Measurements from ENCODE around the gene TNRC6B.
A peak's percentile ranks its signal among the peaks of the same experiment; 100 is the strongest.

TNRC6B gene

DNA sequence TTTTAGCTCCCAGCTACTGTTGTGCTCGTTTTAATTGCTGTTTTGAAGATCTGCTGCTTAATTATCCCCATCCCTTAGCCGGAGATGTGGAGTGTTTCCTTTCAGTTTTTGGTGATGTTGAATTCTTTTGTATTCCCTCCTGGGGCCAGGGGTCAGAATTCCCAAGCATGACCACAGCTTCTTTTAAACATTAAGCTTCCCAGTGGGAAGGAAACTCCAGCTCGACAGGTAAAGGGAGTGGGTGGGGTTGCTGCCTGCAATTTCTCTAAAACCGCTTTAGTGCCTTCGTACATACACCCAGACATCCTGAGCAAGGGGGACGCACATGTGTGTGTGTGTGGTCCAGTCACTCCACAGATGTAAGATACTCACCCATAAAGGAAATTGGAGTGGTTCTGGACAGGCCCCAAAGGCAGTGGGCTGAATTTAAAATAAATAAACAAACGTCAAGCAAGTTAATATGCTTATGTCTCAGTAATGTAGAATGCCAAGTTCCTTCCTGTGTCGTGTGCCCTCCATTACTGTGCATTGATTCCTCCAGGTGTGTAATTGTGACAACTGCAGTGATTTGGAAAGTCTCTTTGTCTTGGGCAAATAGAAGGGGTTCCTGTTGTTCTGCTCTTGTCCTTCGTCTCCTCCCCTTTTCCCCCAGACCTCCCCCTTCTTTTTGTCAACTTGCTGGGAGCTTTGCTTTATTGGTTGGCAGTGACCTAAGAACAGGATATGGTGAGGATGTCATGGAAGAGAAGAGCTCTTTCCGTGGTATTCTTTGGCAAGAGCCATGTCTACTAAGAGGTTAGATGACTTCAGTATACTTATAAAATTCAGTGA, 149.4 kb downstream of the TNRC6B start:
- no peak for DNase-seq (ENCODE audit: low read depth, low spot score)

DNA sequence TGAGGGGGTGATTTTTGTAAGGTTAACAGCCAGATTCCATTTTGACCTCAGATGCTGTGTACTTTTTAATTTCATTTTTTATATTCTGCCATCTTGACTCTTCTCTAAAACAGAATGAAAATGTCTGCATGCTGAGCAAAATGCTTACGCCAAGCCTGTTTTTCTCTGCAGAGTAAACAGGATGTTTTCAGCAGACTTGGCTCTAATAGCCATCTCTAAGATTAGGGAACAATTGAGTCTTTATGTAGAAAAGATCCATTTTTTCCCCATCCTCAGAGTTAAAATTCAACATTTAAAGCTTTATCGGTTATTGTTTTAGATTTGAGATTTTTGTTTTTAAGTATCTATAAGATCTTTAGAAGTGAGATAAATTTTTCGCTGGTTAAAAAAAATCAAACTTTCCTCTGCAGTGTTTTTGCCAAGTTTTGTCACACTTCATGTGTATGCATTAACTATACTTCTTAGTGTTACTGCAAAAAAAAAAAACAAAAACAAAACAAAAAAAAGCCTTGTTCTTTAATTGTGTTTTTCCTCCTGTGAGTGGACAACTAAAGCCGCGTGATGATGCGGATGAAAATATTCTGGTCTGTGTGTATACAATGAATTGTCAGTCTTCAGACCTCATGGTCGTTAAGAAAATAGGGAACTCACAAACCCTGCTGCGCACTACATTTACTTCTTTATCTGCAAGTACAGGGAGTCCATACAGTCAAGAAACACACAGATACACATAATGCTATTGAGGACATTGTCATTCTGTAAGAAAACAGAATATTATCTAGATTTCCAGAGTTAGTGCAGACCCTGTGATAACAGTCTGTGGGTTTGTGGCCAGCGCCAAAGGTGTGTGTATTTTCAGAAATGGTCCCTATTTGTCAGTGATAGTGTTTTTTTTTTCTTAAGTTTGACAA, 151.1 kb downstream of the TNRC6B start:
- no peak for DNase-seq (ENCODE audit: low read depth, low spot score)

DNA sequence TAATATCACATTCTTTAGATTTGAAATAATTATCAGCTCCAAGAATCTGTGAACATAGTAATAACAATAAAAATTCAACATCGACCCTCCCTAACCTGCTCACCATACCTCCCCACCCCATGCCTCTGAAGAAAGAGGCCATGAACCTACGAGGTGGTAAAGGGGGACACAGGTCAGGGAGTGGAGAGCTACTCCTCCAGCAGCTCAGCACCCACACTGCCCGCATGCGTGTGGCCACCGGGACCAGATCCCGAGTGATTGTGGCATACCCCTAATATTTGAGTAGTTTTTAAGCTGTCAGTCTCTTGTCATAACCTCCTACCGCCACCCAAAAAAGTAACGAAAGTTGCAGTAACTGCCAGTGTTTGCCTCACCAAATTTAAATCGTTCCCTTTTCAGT, 151.7 kb downstream of the TNRC6B start:
- DNase-seq (ENCODE audit: low read depth, low spot score), result no peak

DNA sequence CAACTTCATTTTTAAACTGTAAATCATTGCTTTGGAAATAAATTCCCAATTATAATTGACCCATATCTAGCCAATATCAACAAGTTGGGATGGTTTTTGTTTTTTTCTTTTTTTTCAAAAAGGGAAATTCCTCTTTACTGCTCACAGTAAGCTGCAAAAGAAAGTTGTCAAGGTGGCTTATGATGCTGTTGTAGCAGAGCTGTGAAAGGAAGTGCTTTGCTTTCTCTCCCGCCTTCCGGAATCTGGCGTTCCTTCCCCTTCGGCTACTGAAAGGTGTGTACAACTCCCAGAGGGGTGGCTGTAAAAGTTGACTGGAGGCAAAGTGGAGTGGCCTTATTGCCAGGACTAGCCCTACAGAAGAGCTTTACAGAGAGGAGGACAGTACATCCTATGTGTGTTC, 152.4 kb downstream of the TNRC6B start:
- no peak for DNase-seq (ENCODE audit: low read depth, low spot score)

DNA sequence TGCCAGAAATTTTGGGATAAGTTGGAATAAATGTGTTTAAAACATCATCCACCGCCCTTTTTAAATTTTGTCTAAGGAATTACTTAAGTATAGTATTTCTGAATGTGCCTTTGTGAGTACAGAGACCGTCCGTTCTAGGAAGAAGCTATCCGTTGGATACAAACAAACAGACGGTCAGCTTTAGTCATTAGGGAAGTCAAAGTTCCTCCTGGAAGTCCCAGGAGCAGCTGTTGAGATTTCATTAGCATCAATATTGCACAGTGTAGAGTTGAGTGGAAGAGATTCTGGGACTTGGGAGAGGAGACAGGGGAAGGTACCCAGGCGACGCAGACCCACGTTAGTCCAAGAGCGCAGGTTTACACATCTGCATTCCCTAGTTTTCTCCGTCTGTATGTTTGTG, 152.9 kb downstream of the TNRC6B start:
- no peak for DNase-seq (ENCODE audit: low read depth, low spot score)

DNA sequence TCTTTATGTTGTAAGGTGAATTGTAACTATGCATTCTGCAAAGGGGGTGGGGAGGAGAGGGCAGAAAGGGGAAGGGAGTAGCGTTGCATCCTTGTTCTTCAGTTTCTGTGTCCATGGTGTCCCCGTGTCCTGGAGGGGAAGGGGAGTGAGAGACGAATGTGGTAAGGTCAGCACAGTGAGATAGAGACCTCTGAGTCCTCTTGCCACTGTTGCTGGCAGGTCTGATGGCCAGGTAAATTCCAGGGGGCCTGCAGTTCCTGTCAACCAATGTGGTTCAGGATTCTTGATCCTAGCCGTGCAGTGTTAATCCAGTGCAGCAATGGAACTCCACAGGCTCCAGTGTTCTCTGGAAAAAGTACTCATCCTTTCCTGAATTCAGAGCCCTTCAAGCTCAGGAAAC, 154.0 kb downstream of the TNRC6B start:
- no peak for DNase-seq (ENCODE audit: low read depth, low spot score)

DNA sequence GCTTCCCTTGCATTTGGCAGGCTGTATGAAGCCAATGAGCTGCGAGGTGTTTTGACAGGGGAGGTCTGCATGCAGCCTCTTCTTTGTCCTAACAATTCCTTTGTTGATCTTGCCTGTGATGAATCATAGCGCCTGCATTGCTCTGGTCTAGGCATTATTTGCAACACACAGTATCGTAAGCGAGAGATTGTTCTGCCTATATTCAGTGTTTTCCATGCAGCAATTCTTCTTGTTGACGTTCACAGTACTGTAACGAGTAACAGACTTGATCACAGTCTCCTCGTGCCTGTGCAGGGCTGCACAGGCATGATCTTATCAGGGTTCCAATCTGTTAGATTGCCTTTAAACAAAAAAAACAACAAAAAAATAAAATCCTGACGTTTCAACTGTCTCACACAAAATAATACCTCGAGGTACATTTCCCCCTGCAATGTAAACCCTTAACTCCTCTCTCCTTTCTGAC, 154.6 kb downstream of the TNRC6B start:
- DNase-seq (ENCODE audit: low read depth, low spot score), result peak; percentile 49

DNA sequence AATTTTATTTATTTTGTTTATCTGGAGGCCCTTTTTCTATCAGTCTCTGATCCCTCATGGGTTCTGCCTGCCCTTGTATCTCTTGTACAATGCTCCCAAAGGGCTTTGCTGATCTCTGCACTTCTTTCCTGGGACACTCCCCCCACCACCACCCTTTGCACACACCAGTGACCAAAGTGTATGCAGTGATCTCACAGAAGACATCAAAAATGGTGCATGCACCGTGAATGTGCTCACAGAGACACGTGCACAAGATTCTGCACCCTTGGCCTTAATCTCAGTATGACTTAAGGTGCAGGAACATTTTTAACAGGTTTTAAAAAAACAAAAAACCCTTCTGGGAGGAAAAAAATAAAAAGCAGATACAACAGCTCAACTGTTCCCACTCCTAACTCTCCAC, 156.3 kb downstream of the TNRC6B start:
- no peak for DNase-seq (ENCODE audit: low read depth, low spot score)

DNA sequence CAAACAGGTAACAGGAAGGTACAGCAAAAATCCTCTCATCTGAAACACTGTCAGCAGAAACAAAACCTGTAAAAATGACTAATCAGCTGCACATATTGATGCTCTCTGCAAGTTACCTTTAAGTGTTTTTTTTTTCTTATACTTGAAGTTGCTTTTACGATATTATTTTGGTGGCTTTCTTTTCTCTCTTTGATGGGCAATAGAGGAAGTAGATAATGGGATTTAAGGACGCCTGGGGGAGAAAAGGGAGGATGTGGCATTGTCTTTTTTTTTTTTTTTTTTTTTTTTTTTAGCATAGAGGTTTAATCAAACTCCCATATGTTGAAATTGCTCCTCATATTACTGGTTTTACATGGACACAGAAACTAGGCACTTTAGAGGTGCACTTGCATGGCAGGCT, 157.2 kb downstream of the TNRC6B start:
- DNase-seq (ENCODE audit: low read depth, low spot score), result no peak

DNA sequence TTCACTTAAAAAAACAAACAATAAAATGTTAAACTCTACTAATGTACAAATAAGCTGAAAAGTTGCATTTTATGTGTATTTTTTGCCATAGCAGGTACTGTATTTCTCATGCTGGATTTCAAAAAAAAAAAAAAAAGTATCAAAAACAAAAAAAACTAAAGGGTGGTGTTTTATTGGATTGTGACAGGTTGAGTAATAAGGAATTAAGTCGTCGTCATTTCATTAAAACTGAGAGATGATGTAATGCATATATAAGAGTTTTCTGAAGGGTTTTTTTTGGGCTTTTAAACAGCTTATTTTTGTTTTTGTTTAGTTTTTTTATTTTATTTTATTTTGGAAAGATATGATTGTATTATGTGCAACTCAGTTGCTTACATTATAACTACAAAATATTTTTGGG, 157.6 kb downstream of the TNRC6B start:
- no peak for DNase-seq (ENCODE audit: low read depth, low spot score)

DNA sequence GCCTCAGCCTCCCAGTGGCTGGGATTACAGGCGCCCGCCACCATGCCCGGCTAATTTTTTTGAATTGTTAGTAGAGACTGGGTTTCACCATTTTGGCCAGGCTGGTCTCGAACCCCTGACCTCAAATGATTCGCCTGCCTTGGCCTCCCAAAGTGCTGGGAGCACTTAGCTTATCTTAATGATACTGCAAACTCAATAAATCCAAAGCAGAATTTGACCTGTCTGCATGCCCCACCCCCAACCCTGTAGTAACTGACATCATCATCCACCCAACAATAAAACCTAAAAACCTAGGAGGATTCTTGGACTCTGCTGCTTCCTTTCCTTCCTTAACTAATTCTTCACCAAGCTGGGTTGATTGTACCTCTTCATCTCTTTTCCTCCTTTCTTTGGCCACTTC, 162.3 kb downstream of the TNRC6B start:
- DNase-seq (ENCODE audit: low read depth, low spot score), result no peak

DNA sequence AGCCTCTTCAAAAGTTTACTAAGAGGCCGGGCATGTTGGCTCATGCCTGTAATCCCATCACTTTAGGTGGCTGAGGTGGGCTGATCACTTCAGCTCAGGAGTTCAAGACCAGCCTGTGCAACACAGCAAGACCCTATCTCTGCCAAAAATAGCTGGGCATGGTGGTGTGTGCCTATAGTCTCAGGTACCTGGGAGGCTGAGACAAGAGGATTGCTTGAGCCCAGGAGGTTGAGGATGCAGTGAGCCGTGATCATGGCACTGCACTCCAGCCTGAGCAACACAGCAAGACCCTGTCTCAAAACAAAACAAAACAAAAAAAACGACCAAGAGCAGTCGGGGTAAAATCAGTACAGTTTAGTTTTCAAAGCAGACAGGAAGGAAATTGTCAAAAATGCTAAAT, 163.9 kb downstream of the TNRC6B start:
- DNase-seq (ENCODE audit: low read depth, low spot score), result no peak

DNA sequence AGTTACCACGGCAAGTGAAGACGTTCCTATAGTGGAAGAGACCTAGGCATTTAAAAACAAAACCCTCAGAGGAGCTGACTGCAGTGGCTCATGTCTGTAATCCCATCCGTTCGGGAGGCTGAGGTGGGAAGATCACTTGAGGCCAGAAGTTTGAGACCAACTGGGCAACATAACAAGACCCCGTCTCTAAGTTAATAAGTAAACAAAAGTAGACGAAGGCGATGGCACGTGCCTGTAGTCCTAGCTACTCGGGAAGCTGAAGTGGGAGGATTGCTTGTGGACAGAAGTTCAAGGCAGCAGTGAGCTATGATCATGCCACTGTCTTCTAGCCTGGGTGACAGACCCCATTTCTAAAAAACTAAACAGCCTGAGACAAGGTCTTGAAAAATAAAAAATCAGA, 164.8 kb downstream of the TNRC6B start:
- DNase-seq (ENCODE audit: low read depth, low spot score), result no peak

DNA sequence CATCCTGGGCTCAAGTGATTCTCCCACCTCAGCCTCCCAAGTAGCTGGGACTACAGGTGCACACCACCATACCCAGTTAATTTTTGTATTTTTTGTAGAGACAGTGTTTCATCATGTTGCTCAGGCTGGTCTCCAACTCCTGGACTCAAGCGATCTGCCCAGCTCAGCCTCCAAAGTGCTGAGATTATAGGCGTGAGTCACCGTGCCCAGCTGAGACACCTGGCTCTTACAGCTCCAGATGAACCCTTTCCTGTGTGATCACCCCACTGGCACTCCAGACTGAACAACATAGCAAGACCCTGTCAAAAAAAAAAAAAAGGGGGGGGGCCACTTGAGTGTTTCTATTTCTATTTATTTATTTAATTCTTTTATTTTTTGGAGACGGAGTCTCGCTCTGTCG, 167.5 kb downstream of the TNRC6B start:
- no peak for DNase-seq (ENCODE audit: low read depth, low spot score)

DNA sequence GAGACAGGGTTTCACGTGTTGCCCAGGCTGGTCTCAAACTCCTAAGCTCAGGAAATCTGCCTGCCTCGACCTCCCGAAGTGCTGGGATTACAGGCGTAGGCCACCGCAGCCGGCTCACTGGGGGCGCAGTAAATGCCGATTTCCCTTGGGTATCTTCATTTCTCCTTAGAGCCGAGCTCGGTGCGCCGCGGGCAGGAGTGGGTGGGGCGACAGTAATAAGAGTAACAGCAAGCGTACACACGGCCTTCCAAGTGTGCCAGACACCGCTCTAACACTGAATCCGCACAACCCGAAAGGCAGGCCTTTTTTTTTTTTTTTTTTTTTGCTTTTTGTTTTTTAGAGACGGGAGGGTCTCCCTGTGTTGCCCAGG, 168.1 kb downstream of the TNRC6B start:
- DNase-seq (ENCODE audit: low read depth, low spot score), result no peak

DNA sequence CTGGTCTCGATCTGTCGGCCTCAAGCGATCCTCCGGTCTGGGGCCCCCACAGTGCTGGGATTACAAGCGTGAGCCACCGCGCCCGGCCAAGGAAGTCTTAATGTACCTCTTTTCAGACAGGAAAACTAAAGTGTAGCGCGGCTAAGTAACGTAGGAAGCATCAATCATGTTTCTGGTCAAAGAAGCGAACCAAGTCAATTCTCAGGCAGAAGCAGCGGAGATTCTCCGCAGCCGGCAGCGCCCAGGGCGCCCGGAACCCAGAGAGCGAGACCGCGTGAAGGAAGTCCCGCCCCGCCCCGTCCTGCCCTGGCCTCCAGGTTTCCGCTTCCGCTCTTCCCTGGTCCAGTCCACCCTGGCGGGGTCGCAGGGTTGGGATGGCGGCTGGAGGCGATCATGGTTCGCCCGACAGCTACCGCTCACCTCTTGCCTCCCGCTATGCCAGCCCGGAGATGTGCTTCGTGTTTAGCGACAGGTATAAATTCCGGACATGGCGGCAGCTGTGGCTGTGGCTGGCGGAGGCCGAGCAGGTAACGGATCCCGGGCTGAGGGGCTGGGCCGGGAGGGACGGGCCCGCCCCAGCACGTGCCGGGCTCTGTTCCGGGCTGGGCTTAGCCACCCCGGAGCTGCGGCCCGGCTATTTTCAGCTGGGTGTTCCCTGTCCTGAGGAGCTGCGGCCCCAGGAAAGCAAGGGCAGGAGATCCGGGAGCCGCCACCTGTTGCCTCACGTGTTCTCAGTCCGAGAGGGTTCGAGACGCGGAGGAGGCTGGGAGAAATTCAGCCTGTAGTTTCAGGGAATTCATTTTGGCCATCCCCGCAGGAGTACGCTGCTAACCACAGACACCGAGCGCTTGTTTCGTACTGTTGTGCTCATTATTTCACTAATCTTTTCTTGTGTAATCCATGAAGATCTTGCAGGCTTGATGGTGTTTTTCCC, 168.7 kb downstream of the TNRC6B start, which contains the start of gene ADSL:
TSS of gene ADSL (plus strand) at position 316 of the 934 bp plus-strand sequence. CDS start at position 375, 59 bp downstream.
- peak; percentile 61 for DNase-seq (ENCODE audit: low read depth, low spot score)

DNA sequence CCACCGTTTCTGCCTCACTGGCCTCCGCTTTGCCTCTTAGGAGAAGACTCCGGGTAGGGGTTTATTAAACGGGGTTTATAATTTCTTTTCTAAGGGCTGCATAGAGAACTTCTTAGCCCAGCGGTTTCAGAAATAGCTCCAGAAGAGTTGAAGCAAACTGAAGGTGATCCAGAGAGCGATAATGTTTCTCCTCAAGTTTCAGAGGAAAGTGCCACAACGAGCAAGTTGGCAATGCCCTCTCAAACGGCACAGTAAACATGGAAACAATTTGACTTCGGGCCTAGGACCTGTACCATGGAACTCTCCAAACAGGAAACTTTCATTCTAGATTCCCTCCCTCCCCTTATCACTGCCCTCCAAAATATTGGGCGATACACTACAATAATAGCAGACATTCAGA, 169.6 kb downstream of the TNRC6B start:
- DNase-seq (ENCODE audit: low read depth, low spot score), result no peak

DNA sequence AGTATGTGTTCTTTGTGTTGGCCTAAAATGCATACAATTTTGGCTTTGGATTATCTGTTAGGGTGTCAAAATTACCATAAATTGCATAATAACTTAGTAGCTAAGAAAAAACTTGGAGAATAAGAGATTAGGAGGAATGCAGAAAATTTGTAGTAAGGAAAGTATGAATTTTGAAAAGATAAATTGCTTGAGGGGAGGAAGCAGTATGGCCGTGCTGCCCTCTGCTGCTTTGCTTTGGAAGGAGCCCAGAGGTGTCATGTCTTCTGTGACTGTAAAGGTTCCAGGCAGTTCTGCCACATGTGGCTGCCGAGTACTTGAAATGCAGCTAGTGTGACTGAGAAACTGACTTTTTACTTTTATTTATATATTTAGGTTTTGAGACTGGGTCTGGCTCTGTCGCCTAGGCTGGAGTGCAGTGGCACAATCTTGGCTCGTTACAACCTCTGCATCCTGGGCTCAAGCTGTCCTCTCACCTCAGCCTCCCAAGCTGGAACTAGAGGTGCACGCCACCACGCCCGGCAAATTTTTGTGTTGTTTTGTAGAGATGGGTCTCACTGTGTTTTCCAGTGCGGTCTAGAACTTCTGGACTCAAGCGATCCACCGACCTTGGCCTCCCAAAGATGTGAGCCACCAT, 170.4 kb downstream of the TNRC6B start:
- DNase-seq (ENCODE audit: low read depth, low spot score), result no peak

DNA sequence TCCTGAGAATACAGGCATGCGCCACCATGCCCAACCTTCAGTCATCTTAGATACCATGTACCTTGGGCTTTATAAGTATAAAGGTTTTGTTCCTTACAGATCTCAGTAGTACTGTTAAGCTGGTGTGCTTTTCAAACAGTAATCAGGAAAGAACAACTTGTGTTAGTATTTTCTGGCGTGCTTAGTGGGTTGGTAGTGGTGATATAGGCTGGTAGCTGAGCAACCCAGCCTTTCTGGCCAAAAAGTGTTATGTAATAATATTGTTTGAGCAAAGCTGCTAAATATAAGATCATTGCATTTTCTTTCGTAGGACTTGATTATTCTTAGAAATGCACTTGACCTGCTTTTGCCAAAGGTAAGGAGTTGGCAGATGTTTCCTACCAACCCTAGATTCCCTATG, 175.0 kb downstream of the TNRC6B start:
- DNase-seq (ENCODE audit: low read depth, low spot score), result no peak

DNA sequence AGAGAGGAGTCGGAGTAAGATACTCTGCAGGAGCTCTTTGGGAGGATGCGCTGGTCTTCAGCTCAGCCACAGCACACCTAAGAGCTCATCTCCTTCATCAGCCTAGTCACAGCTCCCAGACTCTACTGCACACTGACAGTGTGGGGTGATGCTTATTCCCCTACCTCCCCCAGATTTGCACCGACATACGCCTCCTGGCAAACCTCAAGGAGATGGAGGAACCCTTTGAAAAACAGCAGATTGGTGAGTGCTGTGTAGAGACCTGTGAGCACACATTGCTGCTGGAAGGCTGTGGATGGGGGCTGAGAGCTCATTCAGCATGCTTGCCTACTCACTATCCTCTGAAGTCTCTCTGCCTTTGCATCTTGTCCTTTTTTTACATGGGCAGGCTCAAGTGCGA, 183.4 kb downstream of the TNRC6B start:
- no peak for DNase-seq (ENCODE audit: low read depth, low spot score)

DNA sequence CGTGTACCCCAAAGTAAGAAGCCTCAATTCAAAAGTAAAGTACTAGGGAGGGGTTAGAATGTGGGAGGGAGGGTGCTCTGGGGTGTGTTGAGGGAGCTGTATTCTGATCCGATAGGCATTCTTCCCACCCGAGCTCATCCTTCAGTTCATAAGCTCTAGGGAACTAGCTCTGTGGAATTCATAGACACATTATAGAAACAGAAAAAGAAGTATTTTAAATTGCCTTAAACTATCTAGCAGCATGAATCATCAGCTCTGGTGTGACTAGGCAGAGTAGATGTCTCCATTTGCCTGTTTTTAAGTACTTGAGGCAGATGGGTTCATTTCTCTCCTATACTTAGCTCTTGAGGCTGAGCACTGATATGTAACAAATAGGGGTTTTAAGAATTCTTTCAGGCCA, 185.3 kb downstream of the TNRC6B start:
- DNase-seq (ENCODE audit: low read depth, low spot score), result no peak

Data from smooth muscle cell of the brain vasculature (primary cell).